Uterus (tissue), 2 donors: ENCODE measurements around the gene HOXC12.

Source experiments
- POLR2A ChIP-seq, 2 donors: fragments of 450-650 bp; IDR thresholded peaks; one replicate each; pipeline ENCODE4 v1.6.1; 2016; ENCODE audit warnings: antibody characterized with exemption in 2 of 2, mild to moderate bottlenecking in 1 of 2, moderate library complexity in 1 of 2
- TF ChIP-seq, protein P1 (sequence below), 4 experiments: fragments of 200-600 bp in 2 of 4; fragments of 450-650 bp in 2 of 4; sonication (generic) in 2 of 4; IDR thresholded peaks; one replicate each; pipeline ENCODE4 v1.5.1; 2016 to 2019; ENCODE audit warnings: antibody characterized with exemption in 4 of 4, mild to moderate bottlenecking in 2 of 4, moderate library complexity in 1 of 4

DNA sequence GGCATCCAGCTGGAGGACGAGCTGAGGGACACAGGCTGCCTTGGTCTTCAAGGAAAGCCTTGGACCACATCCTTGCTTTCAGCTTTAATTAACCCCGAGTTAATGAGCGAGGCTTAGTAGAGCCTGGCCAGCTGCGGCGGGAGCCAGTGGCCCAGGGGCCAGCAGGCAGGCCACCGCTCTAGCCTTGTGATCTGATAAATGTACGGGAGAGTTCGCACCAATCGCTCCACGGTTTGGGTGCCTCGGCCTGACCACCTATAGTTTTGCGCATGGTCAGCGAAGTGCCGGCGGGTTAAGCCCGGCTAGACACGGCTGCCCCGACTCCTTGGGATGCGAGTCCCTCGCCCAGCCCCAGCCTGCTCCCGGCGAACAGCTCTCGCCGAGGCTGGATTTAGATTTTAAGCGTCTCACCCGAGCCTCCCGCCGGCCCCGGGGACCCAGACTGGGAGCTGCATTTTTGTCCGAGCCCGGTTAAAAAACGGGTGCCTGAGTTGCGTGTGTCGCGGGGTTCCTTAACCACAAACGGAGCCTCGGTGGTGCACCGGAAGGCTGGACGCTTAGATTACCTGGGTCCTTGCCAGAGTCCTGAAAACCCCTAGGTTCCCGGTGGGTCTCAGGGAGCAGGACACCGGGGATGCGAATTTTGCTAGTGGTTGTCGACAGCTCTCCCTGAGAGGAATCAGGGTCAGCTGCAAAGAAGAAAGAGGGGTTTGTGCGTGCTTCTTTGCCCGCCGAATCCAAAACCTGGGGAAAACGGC is 2.9 kb upstream of the HOXC12 start:
- TF ChIP-seq, protein P1, sequence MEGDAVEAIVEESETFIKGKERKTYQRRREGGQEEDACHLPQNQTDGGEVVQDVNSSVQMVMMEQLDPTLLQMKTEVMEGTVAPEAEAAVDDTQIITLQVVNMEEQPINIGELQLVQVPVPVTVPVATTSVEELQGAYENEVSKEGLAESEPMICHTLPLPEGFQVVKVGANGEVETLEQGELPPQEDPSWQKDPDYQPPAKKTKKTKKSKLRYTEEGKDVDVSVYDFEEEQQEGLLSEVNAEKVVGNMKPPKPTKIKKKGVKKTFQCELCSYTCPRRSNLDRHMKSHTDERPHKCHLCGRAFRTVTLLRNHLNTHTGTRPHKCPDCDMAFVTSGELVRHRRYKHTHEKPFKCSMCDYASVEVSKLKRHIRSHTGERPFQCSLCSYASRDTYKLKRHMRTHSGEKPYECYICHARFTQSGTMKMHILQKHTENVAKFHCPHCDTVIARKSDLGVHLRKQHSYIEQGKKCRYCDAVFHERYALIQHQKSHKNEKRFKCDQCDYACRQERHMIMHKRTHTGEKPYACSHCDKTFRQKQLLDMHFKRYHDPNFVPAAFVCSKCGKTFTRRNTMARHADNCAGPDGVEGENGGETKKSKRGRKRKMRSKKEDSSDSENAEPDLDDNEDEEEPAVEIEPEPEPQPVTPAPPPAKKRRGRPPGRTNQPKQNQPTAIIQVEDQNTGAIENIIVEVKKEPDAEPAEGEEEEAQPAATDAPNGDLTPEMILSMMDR (IDR thresholded peaks at IDR 0.05) = no peak
- TF ChIP-seq POLR2A (IDR thresholded peaks at IDR 0.05) = no peak
